NCI-H2171 treated with DMSO at 0.1 percent for 48 hours (cell line): ENCODE data around the gene AP3M1.
"Not testable (repeated sequence)": the region's sequence is repeated elsewhere in the genome, so short reads cannot be mapped to it uniquely, and the experiment has no call there.

Source experiments
- DNase-seq: peaks from one replicate; lab custom pipeline; 2025; lab: John Stamatoyannopoulos, UW

AP3M1 gene

GRCh38 chr10:74163319-74164068 lies 12.9 kb upstream of the AP3M1 start:
- DNase-seq, result no peak

GRCh38 chr10:74160013-74160412 lies 9.4 kb upstream of the AP3M1 start:
- no peak for DNase-seq

- DNase-seq, result peak; percentile 73
Observed at GRCh38 chr10:74156919-74157289, 6.3 kb upstream of the AP3M1 start.

- DNase-seq, result no peak
Observed at GRCh38 chr10:74153676-74154075, 3.0 kb upstream of the AP3M1 start.

- no peak for DNase-seq
Observed at GRCh38 chr10:74153123-74153522, 2.5 kb upstream of the AP3M1 start.

- no peak for DNase-seq
Observed at GRCh38 chr10:74151879-74152722, 1.5 kb upstream of the AP3M1 start.

- peak; percentile 95 for DNase-seq
Observed at GRCh38 chr10:74150990-74151878, 606 bp upstream of the AP3M1 start, which contains the start of gene ADK. ADK (plus strand) TSS chr10:74151221; CDS start chr10:74151279, 58 bp downstream.

GRCh38 chr10:74146980-74147379 lies 3.6 kb downstream of the AP3M1 start:
- not testable (repeated sequence) for DNase-seq

- DNase-seq, result no peak
Observed at GRCh38 chr10:74145133-74145532, 5.5 kb downstream of the AP3M1 start.

- no peak for DNase-seq
Observed at GRCh38 chr10:74140553-74140952, 10.1 kb downstream of the AP3M1 start.

GRCh38 chr10:74139981-74140380 lies 10.6 kb downstream of the AP3M1 start:
- no peak for DNase-seq

- DNase-seq, result not testable (repeated sequence)
Observed at GRCh38 chr10:74138596-74138995, 12.0 kb downstream of the AP3M1 start.

GRCh38 chr10:74137992-74138391 lies 12.6 kb downstream of the AP3M1 start:
- DNase-seq, result no peak

- no peak for DNase-seq
Observed at GRCh38 chr10:74135452-74135851, 15.2 kb downstream of the AP3M1 start.

GRCh38 chr10:74133923-74134820 lies 16.5 kb downstream of the AP3M1 start:
- no peak for DNase-seq

GRCh38 chr10:74123081-74123480 lies 27.5 kb downstream of the AP3M1 start:
- DNase-seq, result no peak

GRCh38 chr10:74122060-74122459 lies 28.6 kb downstream of the AP3M1 start:
- DNase-seq, result no peak

GRCh38 chr10:74121368-74121767 lies 29.3 kb downstream of the AP3M1 start:
- DNase-seq, result no peak

- no peak for DNase-seq
Observed at GRCh38 chr10:74120911-74121310, 29.7 kb downstream of the AP3M1 start.

- DNase-seq, result no peak
Observed at GRCh38 chr10:74118804-74119203, 31.8 kb downstream of the AP3M1 start.

GRCh38 chr10:74117738-74118137 lies 32.9 kb downstream of the AP3M1 start:
- DNase-seq, result no peak
